SK-N-DZ (cell line): ENCODE measurements around the gene FGFBP3. TPM values are rescaled to one million over a fixed set of nuclear protein-coding genes. Genes with fewer than 3 reads are reported as not detected.

Experiments used
- DNase-seq: peaks from one replicate; pipeline ENCODE4 v3.0.0-alpha.2; 2015; ENCODE audit warnings: low spot score
- polyA plus RNA-seq, 2 experiments: library from polyadenylated mRNA; depleted of rRNA; stranded (reverse); fragments of >200 nt; gene quantifications; 2 replicates each; pipeline ENCODE4 v1.2.3, GENCODE V29; 2014

FGFBP3 gene
- 3.7 and 5.6 TPM in 2 replicates for polyA plus RNA-seq (2014; cell fraction: cytosol; rRNA removed)
- 6.2 TPM in 2 replicates for polyA plus RNA-seq (2014; cell fraction: nucleus; rRNA removed)

- peak; percentile 84 for DNase-seq
These were observed at the start of gene FGFBP3 for GRCh38 chr10:91909117-91909677. FGFBP3 (minus strand) TSS chr10:91909486; CDS start chr10:91908969, 517 bp downstream.

DNA sequence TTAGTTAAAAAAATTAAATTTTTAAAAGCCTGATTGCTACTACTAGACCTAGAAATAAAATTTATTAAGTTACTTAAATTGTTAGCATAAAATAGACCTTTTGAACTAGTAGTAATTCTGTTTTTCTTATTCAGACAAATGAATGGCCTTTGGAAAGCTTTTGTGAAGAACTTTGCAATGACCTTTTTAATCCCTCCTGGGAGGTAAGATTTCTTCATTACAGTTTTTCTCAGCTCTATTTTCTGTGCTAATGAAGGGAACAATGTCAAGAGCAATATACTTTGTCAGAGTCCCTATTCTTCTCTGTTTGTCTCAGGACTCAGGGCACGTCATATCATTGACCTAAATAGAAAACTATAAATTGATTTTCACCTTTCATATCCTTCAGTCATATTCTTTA, 47.8 kb upstream of the FGFBP3 start:
- DNase-seq, result no peak

GRCh38 chr10:91955114-91955513, 45.8 kb upstream of the FGFBP3 start:
- no peak for DNase-seq

- DNase-seq, result no peak
These were observed 44.4 kb upstream of the FGFBP3 start for GRCh38 chr10:91953600-91954160.

DNA sequence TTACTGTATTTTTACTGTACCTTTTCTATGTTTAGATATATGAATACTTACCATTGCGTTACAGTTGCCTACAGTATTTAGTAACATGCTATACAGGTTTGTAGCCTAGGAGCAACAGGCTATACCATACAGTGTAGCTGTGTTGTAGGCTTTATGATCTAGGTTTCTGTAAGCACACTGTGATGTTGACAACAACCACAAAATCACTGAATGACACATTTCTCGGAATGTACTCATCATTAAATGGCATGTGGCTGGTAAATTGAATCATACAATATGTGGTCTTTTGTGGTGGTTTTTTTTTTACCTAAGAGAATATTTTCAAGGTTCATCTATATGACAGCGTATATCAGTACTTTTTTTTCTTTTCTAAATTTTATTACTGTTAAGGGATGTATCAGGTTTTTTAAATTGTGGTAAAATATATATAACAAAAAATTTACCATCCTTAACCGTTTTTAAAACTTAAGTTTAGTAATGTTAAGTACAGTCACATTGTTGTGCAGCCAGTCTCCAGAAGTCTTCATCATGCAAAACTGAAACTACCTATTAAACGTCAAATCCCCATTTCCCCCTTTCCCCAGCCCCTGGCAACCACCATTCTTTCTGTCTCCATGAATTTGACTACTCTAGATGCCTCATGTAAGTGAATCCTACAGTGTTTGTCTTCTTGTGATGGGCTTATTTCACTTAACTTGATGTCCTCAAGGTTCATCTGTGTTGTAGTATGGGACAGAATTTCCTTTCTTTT, 35.8 kb upstream of the FGFBP3 start:
- no peak for DNase-seq

DNA sequence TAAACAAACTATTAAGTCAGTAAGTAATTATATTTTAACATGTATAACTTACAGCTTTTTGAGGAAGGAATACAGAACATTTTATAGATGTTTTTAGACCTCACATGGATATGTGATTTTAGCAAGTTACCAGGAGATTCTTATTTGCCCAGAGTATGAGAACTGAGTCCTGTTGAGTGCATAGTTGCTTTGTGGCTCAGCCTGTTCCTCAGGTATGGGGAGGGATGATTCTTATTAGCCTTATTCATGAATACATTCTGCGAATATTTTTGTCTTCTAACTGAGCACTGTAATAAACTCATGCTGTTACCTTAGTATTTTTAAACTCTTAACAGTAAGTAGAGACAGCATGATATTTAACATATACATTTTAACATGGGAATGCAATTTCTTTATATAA, 32.1 kb upstream of the FGFBP3 start:
- DNase-seq, result no peak

DNA sequence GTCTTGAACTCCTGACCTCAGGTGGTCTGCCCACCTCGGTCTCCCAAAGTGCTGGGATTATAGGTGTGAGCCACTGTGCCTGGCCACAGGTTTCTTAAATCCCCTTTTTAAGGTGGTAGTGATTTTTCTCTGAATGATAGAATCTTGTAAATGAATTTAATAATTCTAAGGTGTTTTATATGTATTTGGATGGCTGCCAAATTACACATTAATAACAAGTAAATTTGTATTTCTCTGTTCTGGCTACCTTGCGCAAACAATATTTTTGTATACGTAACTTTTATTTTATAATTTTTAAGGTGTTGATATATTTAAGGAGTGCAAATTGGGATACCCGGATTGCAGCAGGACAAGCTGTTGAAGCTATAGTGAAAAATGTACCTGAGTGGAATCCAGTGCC, 30.4 kb upstream of the FGFBP3 start:
- DNase-seq, result no peak

GRCh38 chr10:91935886-91936285, 26.6 kb upstream of the FGFBP3 start:
- no peak for DNase-seq

- no peak for DNase-seq
These were observed 23.5 kb upstream of the FGFBP3 start for GRCh38 chr10:91932737-91933136.

GRCh38 chr10:91931526-91932190, 22.4 kb upstream of the FGFBP3 start:
- DNase-seq, result no peak

- no peak for DNase-seq
These were observed 21.7 kb upstream of the FGFBP3 start for GRCh38 chr10:91930939-91931338.

- DNase-seq, result no peak
These were observed 15.7 kb upstream of the FGFBP3 start for GRCh38 chr10:91925022-91925320.

DNA sequence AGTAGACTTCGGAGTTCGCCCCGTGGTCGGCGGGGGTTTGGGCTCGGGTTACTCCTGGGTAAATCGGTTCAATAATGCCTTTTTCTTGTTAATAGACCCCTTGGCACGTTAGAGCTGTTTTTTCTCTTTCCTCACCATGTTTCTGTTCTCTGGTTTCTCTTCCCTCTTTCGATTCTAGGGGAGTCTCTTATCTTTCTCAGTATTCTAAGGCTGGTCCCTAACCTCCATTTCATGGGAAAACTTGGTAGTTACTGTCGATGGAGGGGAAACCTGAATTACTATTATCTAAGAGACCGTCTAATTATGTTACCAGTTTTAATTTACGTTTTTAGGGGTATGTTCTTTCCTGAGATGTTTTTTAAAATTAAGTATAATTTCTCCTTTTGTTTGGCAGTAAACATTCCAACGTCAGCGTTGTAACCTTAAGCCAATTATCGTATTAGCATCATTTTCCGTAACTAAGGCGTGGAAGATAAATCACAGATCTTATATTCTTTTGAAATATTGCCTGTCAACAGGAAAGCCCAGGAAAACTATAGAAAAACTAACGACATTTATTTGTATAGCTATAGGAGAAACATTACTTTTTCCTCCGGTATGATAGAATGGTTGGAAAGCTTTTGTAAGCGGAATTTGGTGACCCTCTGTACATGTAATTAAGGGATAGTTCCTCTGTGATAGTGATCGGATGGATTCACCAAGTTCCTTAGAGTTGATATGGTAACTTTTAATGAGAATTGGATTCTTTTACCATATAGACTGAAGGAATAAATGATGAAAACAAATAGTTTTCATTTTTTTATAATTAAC, 15.1 kb upstream of the FGFBP3 start:
- no peak for DNase-seq

GRCh38 chr10:91923371-91924211, 14.3 kb upstream of the FGFBP3 start, which contains the start of gene BTAF1:
BTAF1 (plus strand) TSS chr10:91923770; CDS start chr10:91924077, 307 bp downstream.
- peak; percentile 94 for DNase-seq

GRCh38 chr10:91919651-91920050, 10.4 kb upstream of the FGFBP3 start:
- DNase-seq, result no peak

DNA sequence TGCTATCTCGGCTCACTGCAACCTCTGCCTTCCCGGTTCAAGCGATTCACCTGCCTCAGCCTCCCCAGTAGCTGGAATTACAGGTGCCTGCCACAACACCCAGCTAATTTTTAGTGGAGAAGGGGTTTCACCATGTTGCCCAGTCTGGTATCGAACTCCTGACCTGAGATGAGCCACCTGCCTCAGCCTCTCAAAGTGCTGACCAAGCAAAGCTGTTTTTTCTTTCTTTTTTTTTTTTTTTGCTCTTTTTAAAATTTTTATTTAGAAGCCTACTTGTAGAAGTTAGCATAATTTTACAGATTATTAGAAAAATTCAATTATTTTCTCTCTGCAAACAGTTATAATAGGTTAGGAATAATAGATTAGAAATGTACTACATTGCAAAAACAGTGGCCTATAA, 1.2 kb upstream of the FGFBP3 start:
- DNase-seq, result no peak

DNA sequence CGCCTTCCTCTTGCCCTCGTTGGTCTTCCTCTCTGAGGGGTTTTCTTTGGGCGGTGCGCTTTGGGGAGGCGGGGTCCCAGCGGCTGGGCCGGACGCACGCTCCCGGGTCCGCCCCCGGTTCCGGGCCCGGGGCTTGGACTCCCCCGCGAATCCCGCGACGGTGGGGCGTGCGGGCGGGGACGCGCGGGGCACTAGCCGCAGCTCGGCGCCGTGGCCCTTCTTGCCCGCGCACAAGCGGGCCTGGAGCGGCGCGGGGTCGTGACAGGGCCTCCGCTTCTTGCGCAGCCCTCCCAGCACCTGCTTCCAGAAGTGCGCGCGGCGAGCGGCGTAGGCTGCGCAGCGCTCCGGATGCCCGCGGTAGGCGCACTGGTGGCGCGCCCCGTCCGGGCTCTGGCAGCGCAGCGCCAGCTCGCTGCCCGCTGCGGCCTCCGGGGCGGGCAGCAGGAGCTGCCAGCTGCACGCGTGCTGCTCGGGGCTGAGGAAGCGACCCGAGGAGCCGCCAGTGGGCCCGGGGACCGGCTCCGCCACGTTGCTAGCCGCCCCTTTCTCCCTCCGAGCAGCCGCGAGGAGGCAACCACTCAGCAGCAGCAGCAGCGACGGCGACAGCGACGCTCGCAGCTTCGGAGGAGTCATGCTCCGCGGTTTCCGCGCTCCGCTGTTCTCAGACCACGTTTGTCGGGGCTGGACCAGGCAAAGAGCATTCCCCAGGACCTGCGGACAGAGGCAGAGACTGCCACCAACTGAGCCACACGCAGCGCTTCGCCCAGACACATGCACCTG, 759 bp downstream of the FGFBP3 start:
- peak; percentile 92 for DNase-seq

GRCh38 chr10:91907914-91908336, 1.4 kb downstream of the FGFBP3 start:
- peak; percentile 22 for DNase-seq

- no peak for DNase-seq
These were observed 2.2 kb downstream of the FGFBP3 start for GRCh38 chr10:91907033-91907594.
